ENCODE data around the gene SRF.

GRCh38 chr6:43181942-43182860 is 11.1 kb downstream of the SRF start, which contains the start of gene CUL9:
- no peak for TF ChIP-seq EZH2phosphoT487 (IDR thresholded peaks at IDR 0.05; ENCODE audit: borderline replicate concordance, low read length)
- TF ChIP-seq, protein P1, sequence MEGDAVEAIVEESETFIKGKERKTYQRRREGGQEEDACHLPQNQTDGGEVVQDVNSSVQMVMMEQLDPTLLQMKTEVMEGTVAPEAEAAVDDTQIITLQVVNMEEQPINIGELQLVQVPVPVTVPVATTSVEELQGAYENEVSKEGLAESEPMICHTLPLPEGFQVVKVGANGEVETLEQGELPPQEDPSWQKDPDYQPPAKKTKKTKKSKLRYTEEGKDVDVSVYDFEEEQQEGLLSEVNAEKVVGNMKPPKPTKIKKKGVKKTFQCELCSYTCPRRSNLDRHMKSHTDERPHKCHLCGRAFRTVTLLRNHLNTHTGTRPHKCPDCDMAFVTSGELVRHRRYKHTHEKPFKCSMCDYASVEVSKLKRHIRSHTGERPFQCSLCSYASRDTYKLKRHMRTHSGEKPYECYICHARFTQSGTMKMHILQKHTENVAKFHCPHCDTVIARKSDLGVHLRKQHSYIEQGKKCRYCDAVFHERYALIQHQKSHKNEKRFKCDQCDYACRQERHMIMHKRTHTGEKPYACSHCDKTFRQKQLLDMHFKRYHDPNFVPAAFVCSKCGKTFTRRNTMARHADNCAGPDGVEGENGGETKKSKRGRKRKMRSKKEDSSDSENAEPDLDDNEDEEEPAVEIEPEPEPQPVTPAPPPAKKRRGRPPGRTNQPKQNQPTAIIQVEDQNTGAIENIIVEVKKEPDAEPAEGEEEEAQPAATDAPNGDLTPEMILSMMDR (conservative IDR thresholded peaks at IDR 0.05; ENCODE audit: low read depth, low read length), result no peak
- no peak for TF ChIP-seq EZH2 (IDR thresholded peaks at IDR 0.05; ENCODE audit: low read length, unreplicated experiment)

Data from PC-3 (cell line).